CD4-positive, alpha-beta T cell treated with Interleukin-15 for 4 hours (primary cell): ENCODE results near the gene SLC19A3.
"Not testable (repeated sequence)": the region's sequence is repeated elsewhere in the genome, so short reads cannot be mapped to it uniquely, and the experiment has no call there.

Experiments
- DNase-seq: peaks from one replicate; pipeline ENCODE4 v3.0.0-alpha.2; 2020; ENCODE audit warnings: low spot score

The SLC19A3 gene

GRCh38 chr2:227717687-227718567 lies at the start of gene SLC19A3:
TSS of gene SLC19A3 (minus strand) at chr2:227718028. CDS start at chr2:227702318, 15,710 bp downstream.
- DNase-seq, result no peak

DNA sequence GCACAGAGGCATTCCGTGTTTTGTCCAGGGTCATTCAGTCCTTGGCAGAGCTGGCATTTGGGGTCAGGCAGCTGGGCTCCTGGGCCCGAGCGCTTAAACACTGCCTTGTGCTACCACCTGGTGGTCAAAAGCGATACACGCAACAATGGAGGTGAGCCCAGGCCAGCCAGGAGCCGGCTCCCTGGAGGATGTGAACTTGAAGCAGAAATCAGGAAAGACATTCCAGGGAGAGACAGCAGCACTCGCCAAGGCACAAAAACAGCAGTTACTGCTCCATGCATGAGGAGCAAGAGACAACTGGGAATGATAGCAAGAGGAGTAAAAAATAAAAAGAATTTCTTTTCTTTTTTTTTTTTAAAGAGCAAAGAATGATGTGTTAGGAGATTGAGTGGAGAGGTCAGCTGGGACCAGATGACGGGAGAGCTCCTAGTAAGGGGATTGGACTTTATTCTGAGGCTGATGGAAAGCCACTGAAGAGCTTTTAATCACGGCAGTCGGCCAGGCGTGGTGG lies 48.6 kb upstream of the SLC19A3 start:
- peak; percentile 57 for DNase-seq

GRCh38 chr2:227765788-227766372 lies 48.1 kb upstream of the SLC19A3 start:
- no peak for DNase-seq

DNA sequence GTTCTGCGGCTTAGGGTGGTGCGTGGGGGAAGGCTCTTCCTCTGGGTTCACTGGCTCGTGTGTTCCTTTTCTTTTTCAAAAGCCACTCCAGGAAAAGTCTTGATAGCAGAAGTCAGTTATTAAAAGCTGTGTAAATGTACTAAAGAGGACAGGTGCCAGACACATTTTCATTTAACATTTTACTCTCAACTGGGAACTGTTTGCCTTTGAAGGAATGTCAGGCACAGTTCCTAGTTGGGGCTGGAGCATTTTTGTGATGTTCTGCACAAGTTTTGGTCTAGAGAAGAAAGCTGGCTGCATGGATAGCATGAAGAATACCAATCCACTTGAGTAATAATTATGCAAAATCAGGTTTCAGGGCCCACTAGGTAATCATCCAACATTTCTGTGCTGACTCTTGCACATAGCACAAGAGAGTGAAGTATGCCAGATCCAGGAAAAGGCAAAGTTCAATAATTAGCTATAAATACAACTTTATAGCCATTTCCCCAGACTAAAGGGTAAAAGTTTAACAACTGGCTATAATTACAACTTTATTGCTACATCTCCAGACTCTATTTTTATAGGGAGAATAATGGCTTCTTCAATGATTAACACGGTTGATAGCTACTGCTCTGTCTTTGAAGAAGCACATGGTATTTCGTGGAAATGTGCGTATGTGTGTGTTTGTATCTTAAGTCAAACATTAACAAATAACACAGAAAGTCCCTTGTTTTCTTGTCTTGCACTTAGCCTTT lies 44.1 kb upstream of the SLC19A3 start:
- no peak for DNase-seq

- DNase-seq, result no peak
Observed at GRCh38 chr2:227759411-227760118, 41.7 kb upstream of the SLC19A3 start.

GRCh38 chr2:227756261-227756660 lies 38.4 kb upstream of the SLC19A3 start:
- DNase-seq, result not testable (repeated sequence)

DNA sequence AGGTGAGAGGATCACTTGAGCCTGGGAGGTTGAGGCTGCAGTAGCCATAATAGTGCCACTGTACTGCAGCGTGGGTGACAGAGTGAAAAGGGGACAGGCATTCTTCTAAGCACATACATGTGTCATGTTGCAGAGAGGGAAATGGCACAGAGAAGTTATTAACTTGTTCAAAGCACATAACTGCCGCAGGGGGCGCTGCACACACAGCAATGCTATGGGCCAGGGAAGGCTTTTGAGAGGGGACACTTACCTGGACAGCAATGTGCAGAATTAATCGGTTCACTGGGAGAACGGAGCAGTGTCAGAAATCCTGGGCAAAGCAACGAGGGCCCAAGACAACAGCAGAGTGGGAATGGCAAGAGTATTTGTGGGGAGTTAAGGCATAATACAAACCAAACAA lies 30.3 kb upstream of the SLC19A3 start:
- DNase-seq, result no peak

DNA sequence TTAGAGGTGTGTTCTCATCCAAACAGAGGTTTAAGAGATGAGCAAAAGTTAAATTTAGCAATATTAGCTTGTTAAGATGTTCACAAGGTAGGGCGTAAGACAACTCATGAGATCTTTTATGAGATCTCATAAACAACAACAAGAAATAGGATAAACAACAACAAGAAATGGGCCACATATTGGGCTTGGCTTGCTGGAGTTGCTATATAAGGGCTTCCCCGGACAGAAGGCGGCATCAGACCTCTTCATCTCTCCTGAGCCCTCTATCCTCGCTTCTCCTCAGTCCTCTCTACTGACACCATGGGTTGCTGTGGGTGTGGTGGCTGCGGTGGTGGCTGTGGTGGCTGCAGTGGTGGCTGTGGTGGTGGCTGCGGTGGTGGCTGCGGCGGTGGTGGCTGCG lies 27.8 kb upstream of the SLC19A3 start, which contains the start of gene SCYGR8:
Gene SCYGR8 (plus strand): TSS at position 301 of the 400 bp plus-strand sequence. CDS start 0 bp downstream, at position 301.
- DNase-seq, result no peak

DNA sequence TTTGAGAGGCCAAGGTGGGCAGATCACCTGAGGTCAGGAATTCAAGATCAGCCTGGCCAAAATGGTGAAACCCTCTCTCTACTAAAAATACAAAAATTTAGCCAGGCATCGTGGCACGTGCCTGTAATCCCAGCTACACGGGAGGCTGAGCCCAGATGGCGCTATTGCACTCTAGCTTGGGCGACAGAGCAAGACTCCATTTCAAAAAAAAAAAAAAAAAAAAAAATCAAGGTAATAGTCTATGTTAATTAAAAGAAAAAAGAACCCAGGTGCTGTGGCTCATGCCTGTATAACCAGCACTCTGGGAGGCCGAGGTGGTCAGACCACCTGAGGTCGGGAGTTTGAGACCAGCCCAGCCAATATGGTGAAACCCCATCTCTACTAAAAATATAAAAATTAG lies 22.9 kb upstream of the SLC19A3 start:
- not testable (repeated sequence) for DNase-seq

- DNase-seq, result no peak
Observed at GRCh38 chr2:227739351-227739750, 21.5 kb upstream of the SLC19A3 start.

GRCh38 chr2:227728035-227728434 lies 10.2 kb upstream of the SLC19A3 start, which contains the start of gene SCYGR7:
TSS of gene SCYGR7 (plus strand) at chr2:227728335. CDS start at chr2:227728335, 0 bp downstream.
- DNase-seq, result no peak

DNA sequence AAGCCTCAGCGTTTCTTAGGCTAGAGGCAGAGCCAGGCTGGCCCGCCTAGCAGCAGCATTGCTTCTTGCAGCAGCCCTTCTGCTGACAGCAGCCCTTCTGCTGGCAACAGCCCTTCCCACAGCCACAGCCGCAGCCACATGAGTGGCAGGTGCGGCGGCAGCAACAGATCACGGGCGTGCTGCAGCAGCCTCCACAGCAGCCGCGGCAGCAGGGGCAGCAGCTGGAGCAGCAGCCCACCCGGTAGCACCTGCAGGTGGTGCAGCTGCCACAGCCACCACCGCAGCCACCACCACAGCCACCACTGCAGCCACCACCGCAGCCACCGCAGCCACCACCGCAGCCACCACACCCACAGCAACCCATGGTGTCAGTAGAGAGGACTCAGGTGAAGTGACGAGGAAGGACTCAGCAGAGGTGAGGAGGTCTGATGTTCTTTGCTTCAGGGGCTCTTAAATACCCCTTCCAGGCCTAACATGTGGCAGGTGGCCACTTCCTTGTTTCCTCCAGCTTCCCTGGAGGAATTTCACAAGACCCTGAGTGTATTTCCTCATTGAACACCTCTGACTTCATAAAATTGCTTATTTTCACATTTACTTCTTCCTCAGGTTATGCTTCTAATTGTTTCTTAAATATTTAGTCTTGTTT lies 6.7 kb upstream of the SLC19A3 start, which contains the start of gene SCYGR6:
Gene SCYGR6 (minus strand): TSS at position 364 of the 646 bp plus-strand sequence. CDS start 0 bp downstream, at position 364.
- DNase-seq, result no peak

DNA sequence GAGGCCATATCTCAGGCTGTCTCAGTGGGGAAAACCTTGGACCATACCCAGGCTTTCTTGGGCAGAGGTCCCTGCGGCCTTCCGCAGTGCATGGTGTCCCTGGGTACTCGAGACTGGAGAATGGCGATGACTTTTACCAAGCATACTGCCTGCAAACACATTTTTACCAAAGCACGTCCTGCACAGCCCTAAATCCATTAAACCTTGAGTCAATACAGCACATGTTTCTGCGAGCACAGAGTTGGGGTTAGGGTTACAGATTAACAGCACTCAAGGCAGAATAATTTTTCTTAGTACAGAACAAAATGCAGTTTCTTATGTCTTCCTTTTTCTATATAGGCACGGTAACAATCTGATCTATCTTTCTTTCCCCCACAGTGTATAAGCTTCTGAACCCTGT lies 5.0 kb upstream of the SLC19A3 start:
- not testable (repeated sequence) for DNase-seq

DNA sequence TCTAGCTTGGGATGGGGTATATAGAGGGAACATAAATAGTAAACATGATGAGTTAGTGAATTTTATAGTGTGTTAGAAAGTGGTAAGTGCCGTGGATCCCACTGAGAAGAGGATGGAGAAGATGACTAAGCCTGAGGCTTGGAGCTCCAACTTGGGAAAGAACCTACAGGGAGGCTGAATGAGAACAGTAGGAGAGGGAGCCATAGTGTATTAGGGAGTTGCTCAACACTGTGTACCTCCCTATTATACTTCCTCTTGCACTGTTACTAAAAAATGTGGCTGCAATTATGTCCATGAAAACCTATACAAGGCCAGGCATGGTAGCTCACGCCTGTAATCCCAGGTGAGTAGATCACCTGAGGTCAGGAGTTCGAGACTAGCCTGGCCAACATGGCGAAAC lies 2.9 kb upstream of the SLC19A3 start:
- DNase-seq, result no peak

- DNase-seq, result no peak
Observed at GRCh38 chr2:227719641-227720040, 1.8 kb upstream of the SLC19A3 start.

- no peak for DNase-seq
Observed at GRCh38 chr2:227716501-227716900, 1.3 kb downstream of the SLC19A3 start.

DNA sequence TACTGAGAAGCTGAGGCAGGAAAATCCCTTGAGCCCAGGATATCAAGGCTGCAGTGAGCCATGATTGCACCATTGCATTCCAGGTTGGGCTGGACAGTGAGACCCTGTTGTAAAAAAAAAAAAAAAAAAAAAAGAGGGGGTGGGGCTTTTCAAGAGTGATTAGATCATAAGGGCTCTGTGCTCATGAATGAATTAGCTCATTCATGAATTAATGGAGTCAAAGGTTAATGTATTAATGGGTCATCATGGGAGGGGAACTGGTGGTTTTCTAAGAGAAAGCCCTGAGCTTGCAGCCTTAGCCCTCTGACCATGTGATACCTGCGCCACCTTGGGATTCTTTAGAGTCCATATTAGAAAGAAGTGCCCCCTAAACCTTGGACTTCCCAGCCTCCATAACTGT lies 4.5 kb downstream of the SLC19A3 start:
- DNase-seq, result no peak

DNA sequence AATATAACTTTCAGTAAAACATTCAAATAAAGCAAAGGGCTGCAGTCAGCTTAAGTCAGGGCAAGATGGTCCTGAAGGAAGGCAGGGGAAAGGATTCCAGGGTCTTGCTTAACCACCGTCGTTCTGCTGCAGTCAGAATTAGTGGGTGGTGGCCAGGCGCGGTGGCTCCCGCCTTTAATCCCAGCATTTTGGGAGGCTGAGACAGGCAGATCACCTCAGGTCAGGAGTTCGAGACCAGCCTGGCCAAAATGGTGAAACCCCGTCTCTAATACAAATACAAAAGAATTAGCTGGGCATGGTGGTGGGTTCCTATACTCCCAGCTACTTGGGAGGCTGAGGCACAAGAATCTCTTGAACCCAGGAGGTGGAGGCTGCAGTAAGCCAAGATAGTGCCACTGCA lies 6.8 kb downstream of the SLC19A3 start:
- DNase-seq, result no peak

DNA sequence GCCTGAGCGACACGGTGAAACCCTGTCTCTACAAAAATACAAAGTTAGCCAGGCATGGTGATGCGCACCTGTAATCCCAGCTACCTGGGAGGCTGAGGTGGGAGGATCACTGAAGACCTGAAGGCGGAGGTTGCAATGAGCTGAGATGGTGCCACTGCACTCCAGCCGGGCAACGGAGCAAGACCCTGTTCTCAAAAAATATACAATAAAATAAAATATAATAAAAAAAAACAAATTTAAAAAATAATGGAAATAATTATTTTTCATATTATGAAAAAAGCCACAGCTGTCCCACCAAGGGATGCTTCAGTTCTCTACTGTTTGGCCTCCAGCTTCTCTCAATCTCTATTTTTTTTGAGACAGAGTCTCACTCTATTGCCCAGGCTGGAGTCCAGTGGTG lies 10.4 kb downstream of the SLC19A3 start:
- no peak for DNase-seq

- DNase-seq, result no peak
Observed at GRCh38 chr2:227706859-227707258, 11.0 kb downstream of the SLC19A3 start.

DNA sequence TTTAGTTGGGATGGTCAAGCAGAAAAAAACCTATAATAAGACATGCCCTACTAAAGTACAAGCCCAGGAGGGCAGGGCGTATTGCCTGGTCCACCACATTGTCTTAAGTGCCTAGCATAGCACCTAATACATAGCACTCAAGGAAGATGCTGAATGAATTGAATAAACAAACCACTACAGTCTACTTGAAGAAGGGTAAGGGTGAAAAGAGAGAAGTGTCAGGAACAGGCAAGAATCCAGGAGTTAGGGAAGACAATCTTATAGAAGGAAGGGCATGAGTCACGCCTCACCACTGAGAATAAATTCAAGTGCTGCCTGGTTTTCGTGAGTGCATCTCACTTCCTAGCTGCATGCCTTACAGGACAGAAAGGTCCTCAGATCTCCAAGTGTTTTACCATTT lies 13.9 kb downstream of the SLC19A3 start:
- no peak for DNase-seq
